NCI-H1417 (cell line): ENCODE results near the gene HTR4.

Experiments
- DNase-seq, 3 experiments: peaks; one replicate each; lab custom pipeline; 2025; lab: John Stamatoyannopoulos, UW

The HTR4 gene

DNA sequence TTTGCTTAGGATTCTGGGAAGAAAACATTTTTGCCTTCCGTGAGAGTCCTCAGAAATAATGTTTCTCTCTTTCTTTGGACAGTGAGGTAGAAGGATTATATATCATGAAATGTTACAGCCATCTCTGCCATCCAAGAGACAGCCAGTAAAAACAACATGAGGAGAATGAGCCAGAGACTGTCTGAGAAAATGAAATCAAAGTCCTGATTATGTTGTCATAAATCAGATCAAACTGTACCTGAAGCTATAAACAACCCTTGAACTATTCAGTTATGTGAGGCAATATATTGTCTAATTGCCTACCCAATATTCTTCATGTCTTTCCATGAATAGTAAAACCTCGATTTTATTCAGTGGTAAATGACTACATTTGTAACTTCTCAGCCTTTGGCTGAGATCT is 9.2 kb upstream of the HTR4 start:
- no peak for DNase-seq

DNA sequence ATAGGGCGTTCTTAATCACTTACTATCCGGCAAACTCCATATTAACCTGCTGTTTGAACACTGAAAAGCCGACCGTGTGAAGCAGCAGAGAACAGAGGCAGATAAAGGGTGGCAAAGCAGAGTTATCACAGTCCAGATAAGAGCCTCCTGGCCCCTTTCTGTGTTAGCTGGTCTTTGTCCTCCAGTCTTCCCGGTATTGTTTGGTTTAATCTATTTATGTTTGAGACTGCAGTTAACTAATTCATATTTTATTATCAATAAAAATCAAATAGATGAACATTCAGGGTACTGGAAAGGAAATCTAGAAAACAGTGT is 6.0 kb upstream of the HTR4 start:
- no peak for DNase-seq

DNA sequence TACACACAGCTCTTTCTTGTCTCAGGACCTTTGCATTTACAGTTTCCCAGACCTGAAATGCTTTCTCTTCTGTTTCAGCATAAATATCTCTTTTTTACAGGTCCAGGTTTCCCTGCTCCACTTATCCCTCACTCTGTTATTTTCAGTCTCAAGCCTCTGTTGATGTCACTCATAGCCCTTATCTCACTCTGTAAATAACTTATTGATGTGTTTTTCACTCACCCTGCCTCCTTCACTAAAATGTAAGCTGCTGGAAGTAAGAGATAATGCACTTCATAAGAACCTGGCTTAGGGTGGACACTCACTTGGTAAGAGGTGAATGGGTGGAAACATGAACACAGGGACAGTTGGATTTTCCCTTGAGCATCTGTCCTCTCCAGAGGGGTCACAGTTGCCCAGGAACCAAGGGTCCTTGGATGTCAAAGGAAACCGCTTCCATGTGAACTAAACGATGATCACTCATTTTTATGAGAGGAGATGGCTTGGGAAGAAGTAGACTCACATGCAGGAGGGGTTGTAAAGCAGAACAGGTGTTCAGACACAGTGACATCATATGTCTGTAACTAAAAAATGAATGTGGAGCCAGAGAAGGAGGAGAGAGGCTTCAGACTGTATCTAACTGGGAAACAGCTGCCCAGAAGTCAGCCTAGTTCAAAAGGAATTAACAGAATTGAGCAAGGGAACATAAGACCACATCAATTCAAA is 5.5 kb upstream of the HTR4 start:
- peak in 1 of 3 experiments; percentile 8 for DNase-seq

DNA sequence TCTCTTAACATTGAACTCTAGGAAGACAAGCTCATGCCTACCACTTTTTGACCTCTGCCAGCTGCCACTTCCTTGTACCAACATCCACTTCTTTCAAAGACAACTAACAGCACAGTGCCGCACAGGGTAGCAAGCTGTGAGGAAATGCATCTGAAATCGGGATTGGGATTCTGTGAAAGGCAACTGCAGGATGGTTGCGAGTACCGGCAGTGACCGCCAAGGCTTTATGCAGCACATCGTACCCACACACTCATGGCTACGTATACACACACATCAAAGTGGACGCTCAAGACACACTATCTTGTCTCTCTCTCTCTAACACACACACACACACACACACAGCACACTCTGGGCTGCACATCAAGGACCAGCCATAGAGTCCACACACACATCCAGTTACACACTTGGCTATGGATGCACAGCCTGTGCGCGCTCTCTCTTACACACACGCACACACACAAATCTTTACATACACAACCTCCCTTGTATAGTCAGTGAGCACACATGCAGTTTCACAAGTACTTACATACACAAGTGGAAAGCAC is 964 bp downstream of the HTR4 start:
- DNase-seq: no peak

DNA sequence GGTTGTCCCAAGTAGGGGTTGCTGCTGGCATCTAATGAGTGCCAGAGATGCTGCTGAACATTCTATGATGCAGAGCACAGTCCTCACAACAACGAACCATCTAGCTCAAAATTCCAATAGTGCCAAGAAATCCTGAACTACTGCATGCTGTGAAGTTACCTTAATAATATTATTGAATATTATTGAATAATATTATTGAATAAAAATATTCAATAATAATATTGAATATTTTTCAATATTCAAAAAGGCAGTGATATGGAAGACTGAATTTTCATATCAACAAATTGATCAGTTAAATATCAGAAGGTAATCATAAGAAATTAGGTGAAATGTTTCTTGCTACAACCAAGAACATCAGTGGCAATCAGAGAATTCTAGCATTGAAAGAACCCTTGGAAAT is 2.8 kb downstream of the HTR4 start:
- no peak for DNase-seq

DNA sequence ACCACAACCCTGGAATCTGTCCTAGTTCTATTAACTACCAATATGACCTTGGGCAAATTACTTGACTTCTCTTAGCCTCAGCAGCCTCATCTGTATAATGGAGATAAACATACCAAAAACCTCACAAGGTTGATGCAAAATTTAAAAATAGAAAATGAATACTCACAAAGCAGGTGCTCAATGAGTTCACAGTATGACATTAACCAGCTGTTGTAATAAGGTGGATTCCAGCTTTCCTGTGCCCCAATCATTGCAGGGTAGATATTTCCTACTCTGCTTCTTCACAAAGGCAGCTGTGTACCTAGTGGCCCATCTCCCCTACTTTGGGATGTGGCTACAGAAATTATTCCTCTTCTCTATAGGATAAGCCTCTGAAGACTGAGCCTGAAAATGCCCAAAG is 8.8 kb downstream of the HTR4 start:
- DNase-seq: no peak

DNA sequence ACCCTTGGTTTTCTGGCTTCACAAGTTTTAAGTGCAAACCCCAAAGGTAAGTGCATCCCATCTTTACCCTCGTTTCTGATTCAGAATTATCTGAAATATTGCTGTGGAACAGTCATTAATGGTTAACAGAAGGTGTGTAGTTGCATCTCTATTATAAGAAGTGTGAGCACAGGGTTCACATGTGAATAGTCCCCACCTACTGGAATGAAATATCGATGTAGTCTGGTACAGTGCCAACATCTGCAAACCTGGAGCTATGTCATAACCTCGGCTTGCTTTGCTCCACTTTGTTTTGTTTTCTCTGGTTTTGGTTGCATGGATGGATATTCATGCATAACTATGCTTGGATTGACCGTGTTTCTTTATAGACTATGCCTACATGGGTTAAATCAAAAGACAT is 12.6 kb downstream of the HTR4 start:
- DNase-seq: no peak

DNA sequence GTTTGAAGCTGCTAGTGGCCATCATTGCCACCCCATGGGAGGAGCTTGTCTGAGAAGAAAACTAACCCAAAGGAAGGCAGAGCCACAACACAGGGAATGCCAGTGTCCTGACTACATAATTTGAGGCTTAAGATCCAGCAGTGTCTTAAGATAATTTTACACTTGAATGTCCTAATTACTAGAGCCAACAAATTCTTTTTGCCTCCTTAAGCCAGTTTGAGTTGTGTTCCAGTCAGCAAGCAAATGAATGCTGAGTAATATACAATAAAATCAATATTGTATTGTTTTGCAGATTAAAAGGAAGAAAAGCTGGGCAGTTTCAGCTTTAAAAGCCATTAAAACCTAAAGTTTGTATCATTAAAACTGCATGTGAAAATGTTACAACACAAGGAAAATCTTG is 13.9 kb downstream of the HTR4 start:
- no peak for DNase-seq

DNA sequence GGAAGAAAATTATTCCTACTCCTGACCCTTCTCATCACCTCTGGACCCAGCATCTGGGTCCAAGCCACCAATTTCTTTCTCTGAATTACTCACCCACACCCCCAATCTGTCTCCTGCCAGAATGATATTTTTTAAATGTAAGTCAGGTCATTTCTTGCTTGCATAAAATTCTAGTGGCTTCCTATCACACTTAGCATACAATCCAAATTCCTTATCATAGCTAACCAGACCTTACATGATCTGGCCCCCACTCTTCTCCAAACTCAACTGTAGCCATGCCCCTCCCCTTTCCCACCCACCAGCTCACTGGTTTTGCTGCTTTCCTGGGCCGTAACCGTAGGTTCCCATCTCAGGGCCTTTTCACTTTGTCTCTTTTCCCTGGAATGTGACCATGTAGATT is 15.2 kb downstream of the HTR4 start:
- no peak for DNase-seq

DNA sequence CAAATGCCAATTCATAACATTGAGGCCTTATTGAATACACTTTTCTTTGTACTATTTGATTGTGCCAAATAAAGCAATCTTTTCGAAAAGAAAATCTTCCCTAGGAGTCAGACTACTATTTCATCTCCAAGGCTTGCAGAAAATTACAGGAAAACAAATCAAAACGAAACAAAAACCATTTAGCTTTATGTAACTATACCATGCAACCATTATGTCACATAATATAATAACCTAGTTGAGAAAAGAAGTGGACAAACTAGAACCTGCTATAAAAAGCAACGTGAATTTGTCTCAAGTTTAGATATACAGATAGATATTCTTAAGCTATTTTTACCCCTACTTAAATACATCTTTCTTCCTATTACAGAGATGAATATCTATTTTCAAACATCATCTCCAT is 18.0 kb downstream of the HTR4 start:
- DNase-seq: no peak

DNA sequence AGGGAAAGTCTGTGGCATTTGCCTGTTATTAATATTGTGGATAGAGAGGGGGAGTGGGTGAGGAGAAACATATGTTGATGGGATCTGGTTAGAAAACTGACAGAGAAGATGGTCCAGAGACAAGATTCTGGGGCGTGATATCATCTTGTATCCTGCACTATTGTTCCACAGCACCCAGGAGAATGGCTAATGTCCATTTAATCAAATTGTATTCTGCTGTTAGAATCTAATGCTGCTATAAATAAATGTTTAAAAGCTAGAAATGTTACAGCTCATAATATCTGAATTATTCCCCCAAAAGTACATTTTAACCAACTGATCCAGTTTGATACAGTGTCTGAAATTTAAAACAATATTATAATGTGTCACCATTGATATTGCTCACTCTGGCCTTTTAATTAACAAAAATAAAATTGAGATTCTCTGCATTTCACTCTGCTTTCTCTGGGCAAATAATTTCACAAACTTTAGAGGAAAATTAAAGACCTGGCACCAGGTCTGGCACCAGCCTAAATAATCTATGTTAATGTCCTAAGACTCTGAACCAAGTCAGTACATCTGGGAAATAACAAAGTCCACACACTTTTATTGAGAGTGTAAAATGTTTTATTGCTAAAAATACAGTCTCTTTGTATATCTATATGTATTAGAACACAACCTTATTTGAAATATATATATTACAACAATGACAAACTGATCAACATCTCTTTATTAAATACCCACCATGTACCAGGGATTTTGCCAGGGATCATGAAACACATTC is 18.8 kb downstream of the HTR4 start:
- DNase-seq: no peak

DNA sequence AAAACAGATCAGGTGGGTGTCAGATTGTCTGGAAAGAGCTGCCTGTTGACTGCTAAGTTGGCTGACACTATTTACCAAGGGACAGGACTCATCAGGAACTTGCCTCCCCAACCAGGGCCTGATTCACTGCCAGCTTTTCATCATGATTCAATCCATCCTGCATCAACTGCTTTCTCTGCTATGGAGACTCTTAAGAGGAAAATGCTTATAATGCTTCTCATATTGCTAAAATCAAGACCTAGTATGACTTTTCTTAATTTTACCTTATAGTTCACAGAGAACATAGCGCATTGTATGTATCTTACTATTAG is 21.3 kb downstream of the HTR4 start:
- no peak for DNase-seq

DNA sequence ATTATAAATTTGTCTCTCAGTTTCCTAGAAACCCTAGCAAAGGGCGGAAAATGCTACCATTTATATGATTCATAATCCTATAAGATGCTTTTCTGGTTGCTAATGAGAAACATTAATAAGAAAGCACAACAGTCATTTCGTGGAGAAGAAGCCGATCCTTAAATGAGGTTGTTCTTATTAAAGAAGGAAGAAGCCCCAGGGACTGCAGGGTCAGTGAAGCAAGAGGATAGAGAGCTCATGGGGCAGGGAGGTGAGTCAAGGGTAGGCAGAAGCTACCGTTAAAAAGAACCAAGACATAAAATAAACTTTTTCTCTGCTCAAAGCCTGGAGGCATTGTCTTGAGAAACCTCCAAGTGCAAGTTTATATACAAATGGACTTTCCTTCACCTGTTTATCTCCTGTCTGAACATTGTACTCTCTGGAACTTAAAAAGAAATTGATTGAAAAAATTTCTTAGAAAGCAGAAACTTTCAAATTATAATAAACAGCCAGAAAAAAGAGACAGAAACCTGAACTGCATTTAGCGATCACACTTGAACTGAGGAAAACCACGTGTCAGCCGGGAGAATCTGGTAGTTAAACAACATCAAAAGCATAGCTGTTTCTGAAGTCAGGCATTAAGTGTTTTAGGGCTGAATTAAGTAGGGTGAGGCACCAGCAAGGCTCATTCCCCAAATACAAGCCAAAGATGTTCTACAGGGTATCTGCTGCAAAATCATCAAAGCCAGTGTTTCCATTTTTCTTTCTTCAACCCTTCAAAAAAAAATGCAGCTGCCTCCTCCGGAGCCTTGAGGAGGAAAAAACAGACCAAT is 21.9 kb downstream of the HTR4 start:
- no peak for DNase-seq

DNA sequence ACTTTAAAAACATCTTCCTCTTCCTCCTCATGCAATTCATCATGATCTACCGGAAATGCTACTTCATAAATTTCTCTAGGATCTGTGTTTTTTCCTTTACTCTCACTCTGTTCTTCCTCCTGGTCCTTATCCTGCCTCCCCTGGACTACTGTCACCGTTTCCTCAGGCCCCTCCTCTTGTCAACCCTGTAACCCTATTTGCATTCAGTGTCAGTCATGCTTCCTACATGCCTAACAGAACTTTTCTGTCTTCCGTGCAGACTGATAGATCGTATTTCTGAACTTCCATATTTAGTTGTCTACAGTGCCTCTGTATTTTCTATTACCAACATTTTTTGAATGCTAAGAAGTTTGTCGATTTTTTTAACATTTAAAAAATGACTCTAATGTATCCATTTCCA is 27.3 kb downstream of the HTR4 start:
- DNase-seq: no peak

DNA sequence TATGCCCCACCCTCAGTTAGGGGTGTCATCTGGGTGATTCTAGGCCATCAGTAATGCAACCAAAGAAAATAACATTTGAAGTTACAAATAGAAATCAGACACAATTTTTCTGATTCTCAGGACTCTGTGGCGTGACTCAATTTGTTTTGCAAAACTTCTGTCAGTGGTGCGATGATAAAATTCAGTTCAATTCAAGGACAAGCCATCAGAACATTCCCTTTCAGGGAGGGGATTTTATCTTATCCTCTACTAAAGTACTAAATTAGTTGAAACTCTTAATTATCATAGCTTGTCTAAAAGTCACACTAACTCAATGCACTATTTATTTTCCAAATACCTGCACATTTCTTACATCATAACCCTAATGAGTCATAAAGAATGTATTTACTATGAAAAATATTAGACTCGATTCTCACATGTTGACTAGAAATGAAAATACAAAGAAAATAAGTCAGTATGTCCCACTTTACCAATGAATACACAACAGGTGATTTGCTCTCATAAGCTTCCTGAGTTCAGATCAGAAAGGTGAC is 28.2 kb downstream of the HTR4 start:
- no peak for DNase-seq

DNA sequence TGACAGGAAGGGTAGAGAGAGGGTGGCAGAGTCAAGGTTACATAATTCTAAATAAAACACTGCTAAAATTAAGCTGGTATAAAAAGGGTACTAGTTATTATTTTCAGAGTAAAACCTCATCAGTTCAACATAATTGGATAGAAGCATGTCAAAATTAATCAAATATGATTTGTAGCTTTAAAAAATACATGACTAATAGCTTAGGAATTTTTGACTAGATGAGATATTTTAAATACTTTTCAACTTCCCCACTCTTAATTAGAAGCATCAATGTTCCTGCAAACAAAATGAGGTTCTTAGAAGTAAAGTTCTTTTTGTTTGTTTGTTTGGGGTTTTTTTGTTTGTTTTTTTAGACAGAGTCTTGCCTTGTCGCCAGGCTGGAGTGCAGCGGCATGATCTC is 29.1 kb downstream of the HTR4 start:
- no peak for DNase-seq

DNA sequence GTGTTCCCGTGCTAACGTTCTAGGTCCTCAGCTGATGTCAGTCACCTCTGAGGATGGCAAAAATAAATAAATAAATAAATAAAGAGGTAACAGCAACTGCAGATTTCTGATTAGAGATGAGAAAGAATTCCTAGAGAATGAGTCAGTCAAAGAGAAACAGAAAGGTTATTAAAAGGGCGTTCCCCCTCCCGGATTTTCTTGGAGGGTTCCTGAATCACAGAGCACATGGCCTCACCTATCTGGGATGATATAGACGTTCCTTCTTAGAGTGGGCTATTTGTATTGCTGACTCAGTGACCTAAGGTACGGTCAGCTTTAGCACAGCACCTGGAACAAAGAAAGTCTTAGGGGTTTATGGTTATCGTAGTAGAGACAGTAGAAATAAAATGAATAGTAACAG is 30.6 kb downstream of the HTR4 start:
- no peak for DNase-seq

DNA sequence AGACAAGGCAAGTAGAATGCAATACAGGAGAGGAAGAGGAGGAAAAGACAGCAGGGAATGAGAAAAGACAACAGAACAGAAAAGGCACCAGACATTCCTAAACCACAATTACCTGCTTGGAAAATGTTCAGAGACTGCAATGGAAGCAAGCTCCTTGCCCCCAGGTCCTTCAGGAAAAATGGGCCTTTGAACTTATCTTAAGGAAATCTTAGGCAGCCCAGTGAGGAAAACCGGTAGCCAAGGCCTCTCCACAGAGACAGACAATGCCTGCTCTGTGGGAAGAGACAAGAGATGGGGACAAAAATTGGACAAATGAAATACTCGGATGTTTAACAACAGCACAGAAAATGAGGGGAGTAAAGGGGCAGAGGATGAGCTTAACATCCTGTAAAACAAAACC is 31.2 kb downstream of the HTR4 start:
- no peak for DNase-seq

DNA sequence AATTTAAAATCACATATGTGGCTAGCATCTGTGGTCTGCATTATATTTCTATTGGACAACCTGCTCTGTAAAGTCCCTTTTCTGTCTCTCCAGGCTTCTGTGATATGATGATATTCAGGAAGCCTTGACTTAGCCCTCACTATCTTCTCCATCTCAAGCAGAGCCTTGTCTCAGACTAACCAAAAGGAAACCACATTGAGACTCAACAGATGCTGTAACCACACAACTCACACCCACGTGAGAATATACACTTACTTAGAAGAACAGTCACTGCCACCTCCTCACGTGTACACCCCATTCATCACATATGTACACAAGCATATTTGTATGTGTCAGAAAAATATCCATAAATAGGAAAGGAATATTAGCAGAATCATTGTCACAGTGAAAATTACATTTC is 33.6 kb downstream of the HTR4 start:
- no peak for DNase-seq

DNA sequence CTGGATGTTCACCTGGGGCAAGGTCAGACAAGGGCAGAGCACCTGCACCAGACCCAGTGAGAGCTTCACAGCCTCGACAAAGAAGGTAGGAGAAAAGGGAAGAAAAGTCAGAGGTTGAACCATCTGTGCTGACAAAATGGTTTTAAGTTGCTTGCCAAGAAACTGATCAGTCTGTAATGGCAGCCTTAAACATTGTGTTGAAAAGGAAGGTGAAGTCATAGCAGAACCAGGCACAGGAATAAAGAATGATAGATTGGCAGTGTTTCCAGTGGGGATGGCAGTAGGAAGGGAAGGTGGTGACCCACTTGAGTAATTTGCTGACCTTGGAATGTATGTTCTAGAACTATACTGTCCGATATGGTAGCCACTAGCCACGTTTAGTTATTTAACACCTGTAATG is 34.2 kb downstream of the HTR4 start:
- no peak for DNase-seq

DNA sequence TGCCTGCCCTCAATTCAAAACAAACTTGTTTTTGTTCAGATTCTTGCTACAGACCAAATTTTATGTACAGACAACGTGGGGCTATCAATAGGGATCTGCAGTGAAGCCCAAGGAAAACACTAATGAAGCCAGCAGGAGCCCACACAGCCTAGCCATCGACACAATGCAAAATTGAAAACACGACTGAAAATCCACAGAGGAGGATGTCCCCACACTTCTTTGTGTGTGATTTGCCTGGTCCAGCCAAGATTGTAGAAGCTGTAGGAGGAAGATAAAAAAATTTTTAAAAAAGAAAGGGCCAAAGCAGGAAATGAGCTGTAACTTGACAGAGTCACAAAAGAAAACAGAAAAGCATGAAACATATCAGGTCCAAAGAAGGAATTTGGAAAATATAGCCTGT is 34.8 kb downstream of the HTR4 start:
- DNase-seq: no peak

DNA sequence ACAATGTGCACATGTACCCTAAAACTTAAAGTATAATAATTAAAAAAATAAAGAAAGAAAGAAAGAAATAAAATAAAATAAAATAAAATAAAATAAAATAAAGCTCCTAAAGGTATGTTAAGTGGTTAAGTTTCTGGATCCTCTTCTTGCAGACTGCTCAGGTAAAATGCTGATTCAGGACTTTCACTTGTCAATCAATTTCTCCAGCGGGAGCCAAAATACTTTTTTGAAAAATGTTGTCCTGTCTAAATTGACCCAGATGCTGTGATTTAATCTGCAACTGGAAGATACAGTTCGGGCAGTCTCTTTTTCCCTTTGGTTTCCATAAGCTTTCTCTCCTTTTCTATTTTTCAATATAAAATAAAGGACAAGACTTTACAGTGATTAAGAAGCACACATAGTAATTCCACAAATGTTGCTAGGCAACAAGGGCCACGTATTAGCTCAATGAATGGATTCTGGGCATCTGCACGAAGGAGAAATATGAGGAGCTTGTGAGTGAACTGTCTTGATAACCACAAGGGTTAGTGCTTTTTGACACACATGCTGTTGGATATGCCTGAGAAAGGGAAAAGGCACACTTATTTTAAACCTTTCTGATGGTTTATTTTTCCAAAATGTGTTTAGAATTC is 38.6 kb downstream of the HTR4 start:
- DNase-seq: peak in 1 of 3 experiments; percentile 21
